Type B pancreatic cell (in vitro differentiated cells): ENCODE data around the gene MEIS2. TPM values are rescaled to one million over a fixed set of nuclear protein-coding genes. Genes with fewer than 3 reads are reported as not detected.
"Not testable (repeated sequence)": the region's sequence is repeated elsewhere in the genome, so short reads cannot be mapped to it uniquely, and the experiment has no call there.

Source experiments
- DNase-seq: peaks from one replicate; pipeline ENCODE4 v3.0.0; 2021; ENCODE audit warnings: mixed read lengths; ENCODE audit not compliant: unreplicated experiment; ENCODE audit errors: extremely low spot score
- H3K27ac Mint-ChIP-seq: 2 replicates; pipeline ENCODE4 v1.8.0; 2021; ENCODE audit warnings: mild to moderate bottlenecking, mixed read lengths
- H3K27me3 Mint-ChIP-seq: 2 replicates; pipeline ENCODE4 v1.8.0; 2021; ENCODE audit warnings: mixed read lengths
- H3K36me3 Mint-ChIP-seq: 2 replicates; pipeline ENCODE4 v1.8.0; 2021; ENCODE audit warnings: mixed read lengths
- H3K4me1 Mint-ChIP-seq: one replicate; pipeline ENCODE4 v1.8.0; 2021; ENCODE audit warnings: mixed read lengths; ENCODE audit not compliant: unreplicated experiment
- H3K4me3 Mint-ChIP-seq: 2 replicates; pipeline ENCODE4 v1.8.0; 2021; ENCODE audit warnings: mild to moderate bottlenecking, mixed read lengths
- H3K9me3 Mint-ChIP-seq: 2 replicates; pipeline ENCODE4 v1.8.0; 2021; ENCODE audit warnings: mixed read lengths
- total RNA-seq: library from RNA; stranded (reverse); gene quantifications from 2 replicates; pipeline ENCODE4 v1.2.1, GENCODE V29; 2021; ENCODE audit warnings: low replicate concordance
- TF ChIP-seq, protein P1 (sequence below): fragments of 200-600 bp; sonication (generic); conservative IDR thresholded peaks from 2 replicates; pipeline ENCODE4 v1.5.0; 2021; ENCODE audit warnings: antibody characterized with exemption, mild to moderate bottlenecking

Gene MEIS2
- total RNA-seq, 1 donor from 2014 or later: 211 TPM

DNA sequence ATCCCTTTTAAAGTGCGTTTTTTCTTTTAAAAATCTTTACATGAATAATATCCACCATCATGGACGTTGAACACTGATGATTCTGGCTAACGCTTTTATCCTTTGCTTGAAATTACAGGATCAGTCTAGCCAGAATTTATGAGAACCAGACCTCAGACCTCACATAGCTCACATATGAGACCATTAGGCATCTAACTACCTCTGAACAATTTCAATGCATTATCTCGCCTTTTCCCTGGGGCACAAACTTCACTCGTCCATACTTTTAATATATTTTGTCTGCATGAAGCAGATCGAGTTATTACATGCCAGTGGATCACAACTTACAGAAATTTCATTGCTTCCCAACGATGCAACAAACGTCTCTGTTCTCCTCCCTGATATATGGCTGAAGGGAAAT lies 105.6 kb downstream of the MEIS2 start:
- H3K27me3 Mint-ChIP-seq: no peaks in the 10 kb centered on the region
- no peaks in the 10 kb centered on the region for H3K9me3 Mint-ChIP-seq
- H3K4me3 Mint-ChIP-seq: peak overlapping the region; percentile 3
- DNase-seq: no peak
- peaks cover 35% of the 10 kb centered on the region for H3K4me1 Mint-ChIP-seq
- TF ChIP-seq, protein P1, sequence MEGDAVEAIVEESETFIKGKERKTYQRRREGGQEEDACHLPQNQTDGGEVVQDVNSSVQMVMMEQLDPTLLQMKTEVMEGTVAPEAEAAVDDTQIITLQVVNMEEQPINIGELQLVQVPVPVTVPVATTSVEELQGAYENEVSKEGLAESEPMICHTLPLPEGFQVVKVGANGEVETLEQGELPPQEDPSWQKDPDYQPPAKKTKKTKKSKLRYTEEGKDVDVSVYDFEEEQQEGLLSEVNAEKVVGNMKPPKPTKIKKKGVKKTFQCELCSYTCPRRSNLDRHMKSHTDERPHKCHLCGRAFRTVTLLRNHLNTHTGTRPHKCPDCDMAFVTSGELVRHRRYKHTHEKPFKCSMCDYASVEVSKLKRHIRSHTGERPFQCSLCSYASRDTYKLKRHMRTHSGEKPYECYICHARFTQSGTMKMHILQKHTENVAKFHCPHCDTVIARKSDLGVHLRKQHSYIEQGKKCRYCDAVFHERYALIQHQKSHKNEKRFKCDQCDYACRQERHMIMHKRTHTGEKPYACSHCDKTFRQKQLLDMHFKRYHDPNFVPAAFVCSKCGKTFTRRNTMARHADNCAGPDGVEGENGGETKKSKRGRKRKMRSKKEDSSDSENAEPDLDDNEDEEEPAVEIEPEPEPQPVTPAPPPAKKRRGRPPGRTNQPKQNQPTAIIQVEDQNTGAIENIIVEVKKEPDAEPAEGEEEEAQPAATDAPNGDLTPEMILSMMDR: no peak
- H3K36me3 Mint-ChIP-seq: peaks cover 46% of the 10 kb centered on the region
- H3K27ac Mint-ChIP-seq: no peak overlapping the region

DNA sequence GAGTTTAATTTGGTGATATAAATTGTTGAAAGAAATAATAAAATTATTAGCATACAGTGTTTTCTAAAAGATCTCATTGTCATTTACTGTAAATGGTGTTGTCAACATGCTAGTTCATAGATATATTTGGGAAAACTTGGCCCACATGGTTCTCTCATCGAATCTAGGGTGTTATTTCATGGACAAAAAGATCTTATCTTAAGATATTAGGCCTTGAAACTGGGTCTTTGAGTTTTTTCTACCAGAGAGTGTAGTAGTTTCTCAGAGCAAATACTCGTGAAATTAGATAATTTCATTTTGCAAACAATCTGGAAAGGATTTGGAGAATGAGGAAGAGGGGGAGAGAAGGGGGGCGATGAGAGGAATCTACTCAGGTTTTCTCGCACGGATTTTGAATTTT lies 107.9 kb downstream of the MEIS2 start:
- peaks cover 36% of the 10 kb centered on the region for H3K4me1 Mint-ChIP-seq
- no peaks in the 10 kb centered on the region for H3K27me3 Mint-ChIP-seq
- H3K9me3 Mint-ChIP-seq: peaks cover 7% of the 10 kb centered on the region
- H3K36me3 Mint-ChIP-seq: peaks cover 49% of the 10 kb centered on the region
- no peak overlapping the region for H3K27ac Mint-ChIP-seq
- TF ChIP-seq, protein P1: no peak
- DNase-seq: no peak
- H3K4me3 Mint-ChIP-seq: no peak overlapping the region

DNA sequence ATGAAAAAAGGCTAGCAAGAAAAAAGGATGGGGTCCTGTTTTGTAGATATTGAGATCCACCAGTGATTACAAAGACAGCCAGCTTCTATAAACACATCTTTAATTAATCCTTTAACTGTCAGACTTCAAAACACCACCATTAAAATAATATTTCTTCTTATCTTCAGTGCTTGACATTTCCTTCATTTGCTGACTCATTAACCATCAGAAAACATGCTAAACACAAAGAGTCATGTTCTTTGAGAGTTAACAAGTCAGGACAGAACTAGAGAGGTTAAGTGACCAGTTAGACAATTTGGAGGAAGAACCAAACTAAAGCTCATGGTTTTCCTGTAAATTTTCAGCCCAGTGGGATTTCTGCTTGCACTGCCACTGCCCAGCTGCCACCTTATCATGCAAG lies 111.4 kb downstream of the MEIS2 start:
- H3K36me3 Mint-ChIP-seq: peaks cover 65% of the 10 kb centered on the region
- H3K4me1 Mint-ChIP-seq: peaks cover 13% of the 10 kb centered on the region
- no peak overlapping the region for H3K4me3 Mint-ChIP-seq

DNA sequence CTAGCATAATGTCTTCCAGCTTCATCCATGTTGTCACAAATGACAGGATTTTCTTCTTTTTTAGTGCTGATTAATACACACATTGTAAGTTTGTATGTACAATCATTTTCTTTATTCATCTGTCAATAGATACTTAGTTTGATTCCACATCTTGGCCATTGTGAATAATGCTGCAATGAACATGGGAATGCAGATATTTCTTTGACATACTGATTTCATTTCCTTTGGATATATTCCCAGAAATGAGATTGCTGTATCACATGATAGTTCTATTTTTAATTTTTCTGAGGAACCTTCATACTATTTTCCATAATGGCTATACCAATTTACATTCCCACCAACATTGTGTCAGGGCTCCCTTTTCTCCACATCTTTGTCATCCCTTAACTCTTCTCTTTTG lies 117.9 kb downstream of the MEIS2 start:
- Mint-ChIP-seq H3K9me3 (peaks cover 26% of the 10 kb centered on the region), H3K36me3 (peaks cover 64% of the 10 kb centered on the region), H3K4me1 (no peaks in the 10 kb centered on the region), H3K27me3 (no peaks in the 10 kb centered on the region), H3K27ac (no peak overlapping the region), H3K4me3 (no peak overlapping the region)
- TF ChIP-seq, protein P1: no peak
- no peak for DNase-seq

More for the DNA sequence above, 111.4 kb downstream of the MEIS2 start:
- TF ChIP-seq, protein P1: no peak
- H3K27me3 Mint-ChIP-seq: no peaks in the 10 kb centered on the region
- H3K27ac Mint-ChIP-seq: peak overlapping the region; percentile 57
- no peak for DNase-seq
- H3K9me3 Mint-ChIP-seq: peaks cover 24% of the 10 kb centered on the region

DNA sequence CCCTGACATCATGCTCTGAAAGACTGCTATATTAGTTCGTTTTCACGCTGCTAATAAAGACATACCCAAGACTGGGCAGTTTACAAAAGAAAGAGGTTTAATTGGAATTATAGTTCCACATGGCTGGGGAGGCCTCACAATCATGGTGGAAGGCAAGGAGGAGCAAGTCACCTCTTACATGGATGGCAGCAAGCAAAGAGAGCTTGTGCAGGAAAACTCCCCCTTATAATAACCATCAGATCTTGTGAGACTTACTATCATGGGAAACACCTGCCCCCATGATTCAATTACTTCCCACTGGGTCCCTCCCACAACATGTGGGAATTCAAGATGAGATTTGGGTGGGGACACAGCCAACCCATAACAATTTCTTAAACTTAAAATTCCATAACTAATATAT lies 120.1 kb downstream of the MEIS2 start:
- not testable (repeated sequence) for H3K27me3 Mint-ChIP-seq, H3K27ac Mint-ChIP-seq, H3K4me3 Mint-ChIP-seq, H3K4me1 Mint-ChIP-seq, DNase-seq
- peaks cover 19% of the 10 kb centered on the region for H3K9me3 Mint-ChIP-seq
- H3K36me3 Mint-ChIP-seq: peaks cover 53% of the 10 kb centered on the region

DNA sequence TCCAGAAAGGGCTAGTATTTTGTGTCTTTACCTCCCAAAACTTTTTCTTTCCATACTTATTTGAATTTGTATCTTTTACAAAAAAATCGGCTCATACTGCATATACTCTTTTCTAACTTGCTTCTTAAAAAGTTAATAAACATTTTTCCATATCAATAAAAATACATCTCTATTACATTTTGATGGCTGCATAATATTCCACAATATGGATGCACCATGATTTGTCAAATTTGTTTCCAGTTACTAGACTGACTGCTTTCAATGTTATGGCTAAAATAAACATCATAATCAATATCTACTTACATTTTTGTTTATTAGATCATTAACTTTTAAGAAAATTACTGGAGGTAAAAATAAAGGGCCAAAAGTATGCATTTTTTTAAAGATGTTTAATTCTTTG lies 121.7 kb downstream of the MEIS2 start:
- Mint-ChIP-seq H3K27ac (no peak overlapping the region), H3K36me3 (peaks cover 49% of the 10 kb centered on the region), H3K4me3 (no peak overlapping the region), H3K27me3 (no peaks in the 10 kb centered on the region), H3K4me1 (no peaks in the 10 kb centered on the region), H3K9me3 (peaks cover 5% of the 10 kb centered on the region)
- TF ChIP-seq, protein P1: no peak
- DNase-seq: no peak
